HepG2 (cell line): Measurements from ENCODE around the gene TMEM121. TPM values are rescaled to one million over a fixed set of nuclear protein-coding genes. Genes with fewer than 3 reads are reported as not detected.

ENCODE experiments used
- ATAC-seq: fragments of 200-7000 bp; cut with Tn5 transposase; 3 replicates; pipeline ENCODE4 v1.9.1; 2020; ENCODE audit warnings: mild to moderate bottlenecking, moderate library complexity
- BruUV-seq: library from RNA; stranded (reverse); fragments of 400-500 nt; replicated peaks from 2 replicates; lab custom pipeline; 2021; lab: Mats Ljungman, UMichigan
- CTCF ChIA-PET: fragments of 300-600 bp; formaldehyde crosslinking; extraction: SDS; loops from one replicate; lab custom pipeline; 2021; ENCODE audit warnings: low total read pairs, inconsistent platforms, low intra/inter-chr PET ratio; lab: Yijun Ruan, JAX
- POLR2A ChIA-PET: fragments of 350-600 bp; sonication (Branson Sonifier 250); formaldehyde crosslinking; loops from one replicate; lab custom pipeline; 2020; ENCODE audit warnings: antibody characterized with exemption, inconsistent platforms; lab: Yijun Ruan, JAX
- DNase-seq: peaks from one replicate; pipeline ENCODE4 v3.0.0-alpha.2; 2015; ENCODE audit warnings: low spot score
- FAIRE-seq: peaks from 3 replicates; lab custom pipeline; 2011; peaks lifted over from hg19 to GRCh38; lab: Jason Lieb, UNC
- H2AFZ ChIP-seq: one replicate; pipeline ENCODE4 v1.6.1; 2011; ENCODE audit warnings: low read length, inconsistent platforms
- H3K27ac ChIP-seq: fragments of 300-600 bp; 3 replicates; pipeline ENCODE4 v1.8.0; 2011; ENCODE audit warnings: mixed run types, mild to moderate bottlenecking, mixed read lengths, low read length, inconsistent platforms; ENCODE audit not compliant: insufficient read depth; ENCODE audit errors: extremely low read length
- H3K27me3 ChIP-seq, 2 experiments: fragments of 200-600 bp in 1 of 2; 2 replicates in 1 of 2; 3 replicates in 1 of 2; pipeline versions ENCODE4 v1.6.0 to v1.8.0; 2011; ENCODE audit warnings: low read length in 2 of 2, mild to moderate bottlenecking in 2 of 2, moderate library complexity in 2 of 2, inconsistent platforms in 1 of 2; ENCODE audit not compliant: insufficient read depth in 2 of 2, control insufficient read depth in 1 of 2
- H3K36me3 ChIP-seq, 2 experiments: fragments of 200-600 bp in 1 of 2; replicated peaks in 1 of 2; 2 replicates in 1 of 2; 3 replicates in 1 of 2; pipeline versions ENCODE4 v1.5.1 to v1.8.0; 2011; ENCODE audit warnings: low read length in 2 of 2, inconsistent platforms in 1 of 2; ENCODE audit not compliant: insufficient read depth in 2 of 2, control insufficient read depth in 1 of 2
- H3K4me1 ChIP-seq: 2 replicates; pipeline ENCODE4 v1.5.1; 2012; ENCODE audit warnings: low read length, inconsistent platforms; ENCODE audit not compliant: insufficient read depth
- H3K4me2 ChIP-seq: 2 replicates; pipeline ENCODE4 v1.6.0; 2011; ENCODE audit warnings: low read depth, low read length, inconsistent platforms
- H3K4me3 ChIP-seq, 3 experiments: fragments of 200-600 bp in 1 of 3; sonication (generic), shearing (Covaris generic) in 1 of 3; replicated peaks in 1 of 3; 2 replicates each; pipeline ENCODE4 v1.5.1; 2011 to 2016; ENCODE audit warnings: low read length in 3 of 3, inconsistent platforms in 2 of 3, low read depth in 2 of 3, mild to moderate bottlenecking in 2 of 3, control low read depth in 1 of 3, mixed read lengths in 1 of 3; ENCODE audit not compliant: insufficient read depth in 1 of 3
- H3K79me2 ChIP-seq: one replicate; pipeline ENCODE4 v1.6.1; 2011; ENCODE audit warnings: low read length, inconsistent platforms; ENCODE audit not compliant: insufficient read depth
- H3K9ac ChIP-seq: 2 replicates; pipeline ENCODE4 v1.6.0; 2011; ENCODE audit warnings: mild to moderate bottlenecking, low read depth, low read length, inconsistent platforms; ENCODE audit not compliant: insufficient read depth
- H3K9me3 ChIP-seq: 2 replicates; pipeline ENCODE4 v1.5.1; 2012; ENCODE audit warnings: mild to moderate bottlenecking, low read length
- H4K20me1 ChIP-seq: 2 replicates; pipeline ENCODE4 v1.6.0; 2011; ENCODE audit warnings: inconsistent platforms, mild to moderate bottlenecking, low read length, moderate library complexity; ENCODE audit not compliant: insufficient read depth
- CENPX ChIP-seq: sonication (generic); formaldehyde crosslinking; IDR thresholded peaks from 2 replicates; pipeline ENCODE4 v1.9.0; 2021; ENCODE audit warnings: mild to moderate bottlenecking, missing genetic modification reagents, moderate library complexity
- NFRKB ChIP-seq: fragments of 450-650 bp; IDR thresholded peaks from 2 replicates; pipeline ENCODE4 v1.6.1; 2017
- SRSF4 ChIP-seq: fragments of 200-400 bp; formaldehyde crosslinking; IDR thresholded peaks from one replicate; pipeline ENCODE4 v1.6.1; 2018; ENCODE audit warnings: mild to moderate bottlenecking, low read depth, low read length, moderate library complexity; ENCODE audit not compliant: poor library complexity, severe bottlenecking
- YEATS2 ChIP-seq: sonication (generic); formaldehyde crosslinking; IDR thresholded peaks from 2 replicates; pipeline ENCODE4 v1.4.0; 2020; ENCODE audit warnings: missing genetic modification reagents, borderline replicate concordance
- ZNF343 ChIP-seq: sonication (generic); formaldehyde crosslinking; IDR thresholded peaks from 2 replicates; pipeline ENCODE4 v1.4.0; 2020; ENCODE audit warnings: mild to moderate bottlenecking, missing genetic modification reagents
- ZNF382 ChIP-seq: sonication (generic); formaldehyde crosslinking; IDR thresholded peaks from 2 replicates; pipeline ENCODE4 v1.5.0; 2020; ENCODE audit warnings: missing genetic modification reagents, mild to moderate bottlenecking, borderline replicate concordance
- ZNF460 ChIP-seq: sonication (generic); formaldehyde crosslinking; IDR thresholded peaks from 2 replicates; pipeline ENCODE4 v1.5.1; 2020; ENCODE audit warnings: missing genetic modification reagents, mild to moderate bottlenecking, borderline replicate concordance
- ZNF468 ChIP-seq: sonication (generic); formaldehyde crosslinking; IDR thresholded peaks from 2 replicates; pipeline ENCODE4 v1.8.0; 2022; ENCODE audit warnings: mild to moderate bottlenecking, moderate library complexity, missing genetic modification reagents
- ZSCAN31 ChIP-seq: sonication (generic); formaldehyde crosslinking; IDR thresholded peaks from 2 replicates; pipeline ENCODE4 v1.5.0; 2020; ENCODE audit warnings: low read depth, mild to moderate bottlenecking, missing genetic modification reagents
- WGBS: methylation state at CpG from one replicate; pipeline ENCODE4 v1.1.6; 2017; ENCODE audit warnings: low lambda C conversion rate; 5-methylcytosine and 5-hydroxymethylcytosine counted together
- in situ Hi-C: cut with HindIII; loops from 2 replicates; pipeline ENCODE4 v1.10.0; 2017; ENCODE audit warnings: low pct_unique_long_range_greater_than_20kb; ENCODE audit not compliant: extremely low pct_ligation_motif_present
- intact Hi-C: fragments of 100-400 bp; cut with micrococcal nuclease; formaldehyde crosslinking; loops from one replicate; pipeline ENCODE4 v1.10.0; 2022; ENCODE audit not compliant: unreplicated experiment
- polyA plus RNA-seq, 8 experiments: library from polyadenylated mRNA; depleted of rRNA in 3 of 8; stranded (reverse) in 7 of 8; unstranded in 1 of 8; fragments of >200 nt; fragmentation: Illumina TruSeq in 4 of 8; extraction: Trizol in 4 of 8; gene quantifications; 2 replicates each; pipeline versions ENCODE4 v1.2.1 to v1.2.3, GENCODE V29; 2011 to 2016; ENCODE audit warnings: low read depth in 4 of 8, missing spikeins in 1 of 8, mixed read lengths in 1 of 8; ENCODE audit not compliant: insufficient read depth in 1 of 8
- total RNA-seq, 5 experiments: library from RNA; depleted of rRNA; stranded (reverse); fragments of >200 nt; fragmentation: Illumina TruSeq; extraction: Trizol; gene quantifications; 2 replicates each; pipeline ENCODE4 v1.2.3, GENCODE V29; 2016; ENCODE audit warnings: low read depth in 1 of 5
- TF ChIP-seq, protein P1 (sequence below): sonication (generic); formaldehyde crosslinking; IDR thresholded peaks from 2 replicates; pipeline ENCODE4 v1.8.0; 2022; ENCODE audit warnings: mild to moderate bottlenecking, missing genetic modification reagents, moderate library complexity
- TF ChIP-seq, protein P2 (sequence below): sonication (generic); formaldehyde crosslinking; IDR thresholded peaks from 2 replicates; pipeline ENCODE4 v1.5.0; 2020; ENCODE audit warnings: missing genetic modification reagents, mild to moderate bottlenecking, borderline replicate concordance
- TF ChIP-seq, protein P3 (sequence below): sonication (generic); formaldehyde crosslinking; IDR thresholded peaks from 2 replicates; pipeline ENCODE4 v1.4.0; 2020; ENCODE audit warnings: missing genetic modification reagents

The TMEM121 gene
- total and polyA plus RNA-seq, 2 of the 13 experiments (the other 11 are each of a cell fraction or from before 2014, with no cell fraction given) = 6.6 to 19.0 TPM

DNA sequence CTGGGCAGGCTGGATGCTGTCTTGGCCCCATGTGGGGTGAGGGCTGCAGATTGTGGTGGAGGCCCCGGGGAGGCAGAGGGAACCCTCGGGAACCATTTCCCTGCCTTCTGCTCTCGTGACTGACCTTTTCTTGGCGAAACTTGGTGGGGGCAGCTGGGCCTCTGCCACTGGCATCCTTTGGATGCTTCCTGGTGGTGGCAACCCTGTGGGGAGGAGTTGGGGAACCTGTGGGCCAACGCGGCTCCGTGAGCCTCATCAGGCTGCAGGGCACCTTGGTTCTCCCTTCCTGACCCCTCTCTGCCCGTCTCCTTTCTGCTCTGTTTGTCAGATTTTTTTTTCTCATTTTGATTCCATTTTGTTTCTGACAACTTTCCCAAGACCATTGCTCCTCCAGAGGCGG, 14.4 kb downstream of the TMEM121 start:
- Histone ChIP-seq H3K79me2 (no peaks in the 10 kb centered on the region), H3K36me3 (no peaks in the 10 kb centered on the region), H4K20me1 (peaks cover 5% of the 10 kb centered on the region; the same call in 1 of the 2 replicates), H3K4me3 (no peak overlapping the region), H3K9me3 (no peaks in the 10 kb centered on the region), H3K27me3 (peaks cover 16 to 66% of the 10 kb centered on the region in 2 experiments), H3K9ac (no peak overlapping the region), H2AFZ (no peak overlapping the region), H3K4me1 (no peaks in the 10 kb centered on the region), H3K27ac (no peak overlapping the region), H3K4me2 (no peak overlapping the region)
- POLR2A ChIA-PET = no interaction called here
- WGBS = 0% methylated on average over 2 of the region's 9 CpGs
- in situ Hi-C loops = no loop called here
- DNase-seq (no peak), FAIRE-seq (no peak), ATAC-seq (no peak)
- BruUV-seq = no TSS peak
- TF ChIP-seq CENPX (no peak), ZNF382 (CRISPR knock-in tag) (no peak), ZSCAN31 (CRISPR knock-in tag) (no peak), SRSF4 (no peak), ZNF460 (CRISPR knock-in tag) (no peak), YEATS2 (CRISPR knock-in tag) (no peak), ZNF343 (CRISPR knock-in tag) (no peak), ZNF468 (CRISPR knock-in tag) (no peak), NFRKB (no peak)
- TF ChIP-seq, protein P1, sequence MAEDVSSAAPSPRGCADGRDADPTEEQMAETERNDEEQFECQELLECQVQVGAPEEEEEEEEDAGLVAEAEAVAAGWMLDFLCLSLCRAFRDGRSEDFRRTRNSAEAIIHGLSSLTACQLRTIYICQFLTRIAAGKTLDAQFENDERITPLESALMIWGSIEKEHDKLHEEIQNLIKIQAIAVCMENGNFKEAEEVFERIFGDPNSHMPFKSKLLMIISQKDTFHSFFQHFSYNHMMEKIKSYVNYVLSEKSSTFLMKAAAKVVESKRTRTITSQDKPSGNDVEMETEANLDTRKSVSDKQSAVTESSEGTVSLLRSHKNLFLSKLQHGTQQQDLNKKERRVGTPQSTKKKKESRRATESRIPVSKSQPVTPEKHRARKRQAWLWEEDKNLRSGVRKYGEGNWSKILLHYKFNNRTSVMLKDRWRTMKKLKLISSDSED (CRISPR knock-in tag) = no peak
- TF ChIP-seq, protein P2, sequence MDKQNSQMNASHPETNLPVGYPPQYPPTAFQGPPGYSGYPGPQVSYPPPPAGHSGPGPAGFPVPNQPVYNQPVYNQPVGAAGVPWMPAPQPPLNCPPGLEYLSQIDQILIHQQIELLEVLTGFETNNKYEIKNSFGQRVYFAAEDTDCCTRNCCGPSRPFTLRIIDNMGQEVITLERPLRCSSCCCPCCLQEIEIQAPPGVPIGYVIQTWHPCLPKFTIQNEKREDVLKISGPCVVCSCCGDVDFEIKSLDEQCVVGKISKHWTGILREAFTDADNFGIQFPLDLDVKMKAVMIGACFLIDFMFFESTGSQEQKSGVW (CRISPR knock-in tag) = no peak
- TF ChIP-seq, protein P3, sequence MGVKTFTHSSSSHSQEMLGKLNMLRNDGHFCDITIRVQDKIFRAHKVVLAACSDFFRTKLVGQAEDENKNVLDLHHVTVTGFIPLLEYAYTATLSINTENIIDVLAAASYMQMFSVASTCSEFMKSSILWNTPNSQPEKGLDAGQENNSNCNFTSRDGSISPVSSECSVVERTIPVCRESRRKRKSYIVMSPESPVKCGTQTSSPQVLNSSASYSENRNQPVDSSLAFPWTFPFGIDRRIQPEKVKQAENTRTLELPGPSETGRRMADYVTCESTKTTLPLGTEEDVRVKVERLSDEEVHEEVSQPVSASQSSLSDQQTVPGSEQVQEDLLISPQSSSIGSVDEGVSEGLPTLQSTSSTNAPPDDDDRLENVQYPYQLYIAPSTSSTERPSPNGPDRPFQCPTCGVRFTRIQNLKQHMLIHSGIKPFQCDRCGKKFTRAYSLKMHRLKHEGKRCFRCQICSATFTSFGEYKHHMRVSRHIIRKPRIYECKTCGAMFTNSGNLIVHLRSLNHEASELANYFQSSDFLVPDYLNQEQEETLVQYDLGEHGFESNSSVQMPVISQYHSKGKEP (CRISPR knock-in tag) = no peak
- CTCF ChIA-PET = no interaction called here
- intact Hi-C loops = no loop called here
